A673 (cell line): ENCODE measurements around the gene VPS26B.

Source experiments
- CTCF ChIP-seq: fragments of 300-800, 200-600 bp; sonication (generic); conservative IDR thresholded peaks from 2 replicates; pipeline ENCODE4 v1.5.1; 2017; ENCODE audit warnings: low read depth, mild to moderate bottlenecking, antibody characterized with exemption, low read length, moderate library complexity, mixed read lengths
- EZH2 ChIP-seq: fragments of 200-600 bp; sonication (generic); IDR thresholded peaks from 2 replicates; pipeline ENCODE4 v1.6.1; 2017; ENCODE audit warnings: borderline replicate concordance, low read depth, mild to moderate bottlenecking, mixed read lengths, antibody characterized with exemption, low read length; ENCODE audit not compliant: poor library complexity, severe bottlenecking

DNA sequence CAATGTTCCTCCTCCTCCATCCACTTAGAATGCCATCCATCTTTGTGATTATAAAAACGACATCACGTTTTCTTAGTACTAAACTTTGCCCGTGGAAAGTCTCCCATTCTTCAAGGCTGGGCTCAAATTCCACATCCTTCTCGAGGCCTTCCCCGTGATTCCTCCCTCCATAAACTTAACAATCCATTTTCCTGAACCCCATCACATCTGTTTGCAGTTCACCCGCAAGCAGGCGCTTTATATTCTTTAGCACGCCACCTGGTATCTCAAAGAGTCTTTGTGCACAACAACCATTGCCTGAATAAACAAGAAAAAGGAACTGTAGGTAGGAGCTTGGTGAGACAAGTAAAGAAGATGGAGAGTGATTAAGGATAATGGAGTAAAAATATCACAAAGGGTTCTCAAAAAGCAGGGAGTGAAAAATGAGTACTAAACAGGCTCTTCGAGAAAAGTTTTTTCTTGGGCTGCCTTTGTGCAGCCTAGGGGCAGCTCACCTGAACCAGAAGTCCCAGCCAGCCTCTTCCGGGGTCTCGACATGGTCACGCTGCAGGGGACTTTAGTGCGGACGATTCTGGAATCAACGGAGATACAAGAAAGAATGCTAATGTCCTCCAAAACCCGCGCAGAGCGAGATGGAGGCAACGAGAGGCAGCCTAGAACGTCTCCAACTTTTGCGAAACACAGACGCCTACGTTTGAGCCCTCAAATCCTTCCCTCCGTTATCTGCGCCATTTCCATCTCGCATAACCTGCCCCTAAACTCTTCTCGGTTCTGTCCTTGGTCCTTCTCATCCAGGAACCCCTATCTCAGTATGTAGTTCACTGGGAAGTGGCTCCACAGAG is 28.1 kb downstream of the VPS26B start:
- TF ChIP-seq CTCF = no peak
- TF ChIP-seq EZH2 = no peak
